Kasumi-1 (cell line): Measurements from ENCODE around the gene ZNF554.
"Not testable (repeated sequence)": the region's sequence is repeated elsewhere in the genome, so short reads cannot be mapped to it uniquely, and the experiment has no call there.

Source experiments
- DNase-seq, 2 experiments: peaks; one replicate each; lab custom pipeline; 2025; lab: John Stamatoyannopoulos, UW

The ZNF554 gene

GRCh38 chr19:2867025-2867991 lies 47.6 kb downstream of the ZNF554 start, which contains the start of gene ZNF556:
TSS of gene ZNF556 (plus strand) at chr19:2867335. CDS start at chr19:2867422, 87 bp downstream.
- no peak for DNase-seq

- peak; percentile 20 to 37 for DNase-seq
Measured at GRCh38 chr19:2869618-2870017, 50.0 kb downstream of the ZNF554 start.

DNA sequence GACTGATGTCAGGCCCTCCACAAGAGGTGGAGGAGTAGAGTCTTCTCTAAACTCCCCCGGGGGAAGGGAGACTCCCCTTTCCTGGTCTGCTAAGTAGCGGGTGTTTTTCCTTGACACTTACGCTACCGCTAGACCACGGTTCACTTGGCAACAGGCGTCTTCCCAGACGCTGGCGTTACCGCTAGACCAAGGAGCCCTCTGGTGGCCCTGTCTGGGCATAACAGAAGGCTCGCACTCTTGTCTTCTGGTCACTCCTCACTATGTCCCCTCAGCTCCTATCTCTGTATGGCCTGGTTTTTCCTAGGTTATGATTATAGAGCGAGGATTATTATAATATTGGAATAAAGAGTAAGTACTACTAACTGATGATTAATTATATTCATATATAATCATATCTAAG lies 52.5 kb downstream of the ZNF554 start:
- DNase-seq, result not testable (repeated sequence)

DNA sequence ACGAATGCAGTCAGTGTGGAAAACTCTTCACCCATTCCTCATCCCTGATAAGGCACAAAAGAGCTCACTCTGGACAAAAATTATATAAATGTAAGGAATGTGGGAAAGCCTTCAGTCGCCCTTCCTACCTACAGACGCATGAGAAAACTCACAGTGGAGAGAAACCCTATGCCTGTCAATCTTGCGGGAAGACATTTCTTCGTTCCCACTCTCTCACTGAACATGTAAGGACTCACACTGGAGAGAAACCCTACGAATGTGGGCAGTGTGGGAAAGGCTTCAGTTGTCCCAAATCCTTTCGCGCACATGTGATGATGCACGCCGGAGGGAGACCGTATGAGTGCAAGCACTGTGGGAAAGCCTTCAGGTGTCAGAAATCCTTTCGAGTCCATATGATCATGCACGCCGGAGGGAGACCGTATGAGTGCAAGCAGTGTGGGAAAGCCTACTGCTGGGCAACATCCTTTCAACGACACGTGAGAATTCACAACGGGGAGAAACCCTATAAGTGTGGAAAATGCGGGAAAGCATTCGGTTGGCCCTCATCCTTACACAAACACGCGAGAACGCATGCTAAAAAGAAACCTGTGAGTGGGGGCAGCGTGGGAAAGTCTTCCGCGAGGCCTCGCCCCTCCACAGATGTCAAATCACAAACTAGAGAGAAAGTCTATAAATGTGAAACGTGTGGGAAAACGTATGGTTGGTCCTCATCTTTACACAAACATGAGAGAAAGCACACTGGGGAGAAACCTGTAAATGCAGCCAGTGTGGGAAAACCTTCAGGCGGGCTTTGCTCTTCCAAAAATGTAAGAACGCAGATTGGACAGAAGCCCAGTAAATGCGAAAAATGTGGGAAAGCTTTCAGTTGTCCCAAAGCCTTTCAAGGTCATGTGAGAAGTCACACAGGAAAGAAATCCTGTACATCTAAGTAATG lies 58.0 kb downstream of the ZNF554 start:
- no peak for DNase-seq

DNA sequence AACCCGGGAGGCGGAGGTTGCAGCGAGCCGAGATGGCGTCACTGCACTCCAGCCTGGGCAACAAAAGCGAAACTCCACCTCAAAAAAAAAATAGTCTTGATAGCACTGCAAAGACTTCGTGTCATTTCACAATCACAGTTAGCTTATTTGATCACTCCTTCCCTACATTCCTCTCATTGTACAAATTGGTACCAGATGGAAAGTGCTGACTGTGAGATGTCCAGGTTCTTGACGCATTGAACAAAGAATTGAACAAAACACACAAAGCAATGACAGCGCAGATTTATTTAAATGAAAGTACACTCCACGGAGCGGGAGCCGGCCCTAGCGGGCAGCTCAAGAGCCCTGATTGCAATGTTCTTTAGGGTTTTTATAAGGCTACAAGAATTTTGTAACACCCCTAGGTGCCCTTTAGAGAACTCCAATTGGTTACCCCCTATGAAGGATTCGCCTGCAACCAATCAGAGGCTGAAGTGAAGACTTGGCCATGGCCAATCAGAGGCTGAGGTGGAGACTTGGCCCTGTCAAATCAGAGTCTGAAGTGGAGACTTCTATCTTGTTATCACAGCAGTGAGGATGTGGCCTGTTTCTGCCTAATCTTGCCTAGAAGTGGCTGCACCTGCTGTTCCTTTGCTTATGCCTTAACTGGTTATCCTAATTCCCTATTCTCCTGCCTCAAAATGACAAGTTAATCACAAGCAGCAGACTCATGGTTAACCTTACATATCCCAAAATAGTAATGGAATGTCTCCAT lies 64.2 kb downstream of the ZNF554 start:
- no peak for DNase-seq

DNA sequence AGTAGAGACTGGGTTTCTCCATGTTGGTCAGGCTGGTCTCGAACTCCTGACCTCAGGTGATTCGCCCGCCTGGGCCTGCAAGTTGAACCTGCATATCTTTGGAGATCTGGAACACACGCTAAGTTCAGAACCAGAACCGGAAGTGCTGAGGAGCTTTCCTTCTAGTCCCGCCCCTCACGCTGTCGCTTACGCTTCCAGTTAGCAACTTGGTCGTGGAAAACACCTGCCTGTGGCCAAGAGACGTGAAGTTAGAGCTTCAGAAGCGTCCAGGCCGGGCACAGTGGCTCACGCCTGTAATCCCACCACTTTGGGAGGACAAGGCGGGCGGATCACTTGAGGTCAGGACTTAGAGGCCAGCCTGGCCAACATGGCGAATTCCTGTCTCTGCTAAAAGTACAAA lies 66.1 kb downstream of the ZNF554 start:
- no peak for DNase-seq
